Measurements from ENCODE around the gene PKN1. TPM values are rescaled to one million over a fixed set of nuclear protein-coding genes. Genes with fewer than 3 reads are reported as not detected.
"Not testable (repeated sequence)": the region's sequence is repeated elsewhere in the genome, so short reads cannot be mapped to it uniquely, and the experiment has no call there.

PKN1 gene
- total RNA-seq, 1 donor: 127 TPM

DNA sequence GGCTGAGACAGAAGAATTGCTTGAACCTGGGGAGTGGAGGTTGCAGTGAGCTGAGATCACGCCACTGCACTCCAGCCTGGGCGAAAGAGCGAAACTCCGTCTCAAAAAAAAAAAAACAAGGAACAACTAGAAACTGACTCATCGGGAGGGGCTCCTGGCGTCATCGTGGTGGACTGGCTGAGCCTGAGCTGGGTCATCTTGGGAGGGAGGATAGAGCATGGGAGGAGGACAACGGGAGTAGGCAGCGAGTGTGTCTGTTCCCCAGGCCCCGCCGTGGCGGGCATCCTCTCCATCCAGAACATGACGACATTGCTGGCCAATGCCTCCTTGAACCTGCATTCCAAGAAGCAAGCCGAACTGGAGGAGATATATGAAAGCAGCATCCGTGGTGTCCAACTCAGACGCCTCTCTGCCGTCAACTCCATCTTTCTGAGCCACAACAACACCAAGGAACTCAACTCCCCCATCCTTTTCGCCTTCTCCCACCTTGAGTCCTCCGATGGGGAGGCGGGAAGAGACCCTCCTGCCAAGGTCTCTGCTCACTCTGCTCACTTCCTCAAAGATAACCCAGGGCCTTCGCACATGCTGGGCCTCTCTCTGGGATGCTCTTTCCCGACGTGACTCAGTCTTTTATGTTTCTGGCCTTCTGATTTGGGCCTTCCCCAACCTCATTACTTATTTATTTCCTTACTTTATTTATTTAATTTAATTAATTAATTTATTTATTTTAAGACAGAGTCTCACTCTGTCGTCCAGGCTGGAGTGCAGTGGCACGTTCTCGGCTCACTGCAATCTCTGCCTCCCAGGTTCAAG is 30.6 kb upstream of the PKN1 start:
- H3K4me3 ChIP-seq (ENCODE audit: low read depth, low read length): no peak overlapping the region
- peak; percentile 87 for DNase-seq (ENCODE audit: low read depth)
- TF ChIP-seq, protein P1, sequence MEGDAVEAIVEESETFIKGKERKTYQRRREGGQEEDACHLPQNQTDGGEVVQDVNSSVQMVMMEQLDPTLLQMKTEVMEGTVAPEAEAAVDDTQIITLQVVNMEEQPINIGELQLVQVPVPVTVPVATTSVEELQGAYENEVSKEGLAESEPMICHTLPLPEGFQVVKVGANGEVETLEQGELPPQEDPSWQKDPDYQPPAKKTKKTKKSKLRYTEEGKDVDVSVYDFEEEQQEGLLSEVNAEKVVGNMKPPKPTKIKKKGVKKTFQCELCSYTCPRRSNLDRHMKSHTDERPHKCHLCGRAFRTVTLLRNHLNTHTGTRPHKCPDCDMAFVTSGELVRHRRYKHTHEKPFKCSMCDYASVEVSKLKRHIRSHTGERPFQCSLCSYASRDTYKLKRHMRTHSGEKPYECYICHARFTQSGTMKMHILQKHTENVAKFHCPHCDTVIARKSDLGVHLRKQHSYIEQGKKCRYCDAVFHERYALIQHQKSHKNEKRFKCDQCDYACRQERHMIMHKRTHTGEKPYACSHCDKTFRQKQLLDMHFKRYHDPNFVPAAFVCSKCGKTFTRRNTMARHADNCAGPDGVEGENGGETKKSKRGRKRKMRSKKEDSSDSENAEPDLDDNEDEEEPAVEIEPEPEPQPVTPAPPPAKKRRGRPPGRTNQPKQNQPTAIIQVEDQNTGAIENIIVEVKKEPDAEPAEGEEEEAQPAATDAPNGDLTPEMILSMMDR (IDR thresholded peaks at IDR 0.05; ENCODE audit: insufficient read depth, low read depth, low read length): no peak

DNA sequence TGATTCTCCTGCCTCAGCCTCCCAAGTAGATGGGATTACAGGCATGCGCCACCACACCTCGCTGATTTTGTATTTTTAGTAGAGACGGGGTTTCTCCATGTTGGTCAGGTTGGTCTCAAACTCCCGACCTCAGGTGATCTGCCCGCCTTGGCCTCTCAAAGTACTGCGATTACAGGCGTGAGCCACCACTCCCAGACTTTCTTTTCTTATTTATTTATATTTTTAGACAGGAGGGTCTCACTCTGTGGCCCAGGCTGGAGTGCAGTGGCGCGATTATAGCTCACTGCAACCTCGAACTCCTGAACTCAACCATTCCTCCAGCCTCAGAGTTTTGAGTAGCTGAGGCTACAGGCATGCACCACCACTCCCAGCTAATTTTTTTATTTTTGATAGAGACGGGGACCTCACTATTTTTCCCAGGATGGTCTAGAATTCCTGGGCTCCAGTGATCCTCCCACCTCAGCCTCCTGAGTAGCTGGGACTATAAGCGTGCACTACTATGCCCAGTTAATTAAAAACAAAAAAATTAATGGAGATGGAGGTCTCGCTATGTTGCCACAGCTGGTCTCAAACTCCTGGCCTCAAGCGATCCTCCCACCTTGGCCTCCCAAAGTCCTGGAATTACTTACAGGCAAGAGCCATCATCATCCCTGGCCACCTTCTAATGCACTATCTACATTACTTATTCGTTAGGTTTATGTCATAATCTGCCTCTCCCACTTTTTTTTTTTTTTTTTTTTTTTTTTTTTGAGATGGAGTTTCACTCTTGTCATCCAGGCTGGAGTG is 29.8 kb upstream of the PKN1 start:
- H3K4me3 ChIP-seq (ENCODE audit: low read depth, low read length); DNase-seq (ENCODE audit: low read depth): not testable (repeated sequence)

DNA sequence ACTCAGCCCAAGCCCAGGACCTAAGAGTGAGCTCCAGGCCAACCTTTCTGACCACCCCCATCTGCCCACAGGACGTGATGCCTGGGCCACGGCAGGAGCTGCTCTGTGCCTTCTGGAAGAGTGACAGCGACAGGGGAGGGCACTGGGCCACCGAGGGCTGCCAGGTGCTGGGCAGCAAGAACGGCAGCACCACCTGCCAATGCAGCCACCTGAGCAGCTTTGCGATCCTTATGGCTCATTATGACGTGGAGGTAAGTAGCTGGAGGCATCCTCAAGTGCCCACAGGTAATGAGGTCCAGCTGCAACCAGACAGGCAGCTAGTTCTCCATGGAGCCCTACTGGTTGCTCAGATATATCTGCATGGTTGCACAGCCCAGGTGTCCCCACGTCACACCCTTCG is 28.8 kb upstream of the PKN1 start:
- TF ChIP-seq, protein P1 (IDR thresholded peaks at IDR 0.05; ENCODE audit: insufficient read depth, low read depth, low read length): no peak
- DNase-seq (ENCODE audit: low read depth): no peak
- no peak overlapping the region for H3K4me3 ChIP-seq (ENCODE audit: low read depth, low read length)

DNA sequence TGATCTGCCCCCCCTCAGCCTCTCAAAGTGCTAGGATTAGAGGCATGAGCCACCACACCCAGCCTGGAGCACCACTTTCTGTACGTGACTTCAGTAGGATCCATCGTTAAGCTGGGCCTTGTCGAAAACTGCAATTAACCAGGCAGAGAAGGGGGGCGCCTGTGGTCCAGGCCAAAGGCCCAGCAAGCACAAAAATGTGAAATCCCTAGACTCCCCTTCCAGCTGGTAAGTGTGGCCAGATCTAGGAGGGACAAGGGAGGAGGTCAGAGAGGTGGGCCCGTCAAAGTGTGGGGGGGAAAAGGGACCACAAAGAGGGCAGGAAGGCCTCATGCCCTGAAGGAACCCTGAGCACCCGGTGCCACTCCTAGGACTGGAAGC is 27.7 kb upstream of the PKN1 start:
- DNase-seq (ENCODE audit: low read depth): no peak
- no peak overlapping the region for H3K4me3 ChIP-seq (ENCODE audit: low read depth, low read length)
- TF ChIP-seq, protein P1 (IDR thresholded peaks at IDR 0.05; ENCODE audit: insufficient read depth, low read depth, low read length): no peak

DNA sequence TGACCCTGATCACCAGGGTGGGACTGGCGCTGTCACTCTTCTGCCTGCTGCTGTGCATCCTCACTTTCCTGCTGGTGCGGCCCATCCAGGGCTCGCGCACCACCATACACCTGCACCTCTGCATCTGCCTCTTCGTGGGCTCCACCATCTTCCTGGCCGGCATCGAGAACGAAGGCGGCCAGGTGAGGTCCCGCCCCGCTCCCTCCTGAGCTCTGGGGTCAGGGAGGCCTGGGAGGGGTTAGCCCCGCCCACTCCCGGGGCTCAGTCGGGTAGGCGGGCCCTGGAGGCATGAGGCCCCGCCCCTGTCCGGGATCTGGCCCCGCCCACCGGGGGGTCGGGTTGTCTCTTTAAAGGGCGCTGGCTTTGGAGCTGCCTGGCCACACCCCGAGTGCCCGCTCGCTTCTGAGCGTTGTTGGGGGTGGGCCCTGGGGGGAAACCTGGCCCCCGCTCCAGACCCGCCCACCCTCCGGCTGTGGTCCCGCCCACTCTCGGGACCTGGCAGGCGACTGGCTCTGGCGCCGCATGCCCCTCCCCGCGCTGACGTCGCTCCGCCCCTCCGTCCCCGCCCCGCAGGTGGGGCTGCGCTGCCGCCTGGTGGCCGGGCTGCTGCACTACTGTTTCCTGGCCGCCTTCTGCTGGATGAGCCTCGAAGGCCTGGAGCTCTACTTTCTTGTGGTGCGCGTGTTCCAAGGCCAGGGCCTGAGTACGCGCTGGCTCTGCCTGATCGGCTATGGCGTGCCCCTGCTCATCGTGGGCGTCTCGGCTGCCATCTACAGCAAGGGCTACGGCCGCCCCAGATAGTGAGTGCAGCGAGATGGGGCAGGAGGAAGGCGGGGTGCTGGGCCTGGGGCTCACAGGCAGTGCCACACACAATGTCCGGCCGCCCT is 27.1 kb upstream of the PKN1 start:
- DNase-seq (ENCODE audit: low read depth): peak; percentile 87
- TF ChIP-seq, protein P1 (IDR thresholded peaks at IDR 0.05; ENCODE audit: insufficient read depth, low read depth, low read length): peak; percentile 60
- H3K4me3 ChIP-seq (ENCODE audit: low read depth, low read length): no peak overlapping the region

DNA sequence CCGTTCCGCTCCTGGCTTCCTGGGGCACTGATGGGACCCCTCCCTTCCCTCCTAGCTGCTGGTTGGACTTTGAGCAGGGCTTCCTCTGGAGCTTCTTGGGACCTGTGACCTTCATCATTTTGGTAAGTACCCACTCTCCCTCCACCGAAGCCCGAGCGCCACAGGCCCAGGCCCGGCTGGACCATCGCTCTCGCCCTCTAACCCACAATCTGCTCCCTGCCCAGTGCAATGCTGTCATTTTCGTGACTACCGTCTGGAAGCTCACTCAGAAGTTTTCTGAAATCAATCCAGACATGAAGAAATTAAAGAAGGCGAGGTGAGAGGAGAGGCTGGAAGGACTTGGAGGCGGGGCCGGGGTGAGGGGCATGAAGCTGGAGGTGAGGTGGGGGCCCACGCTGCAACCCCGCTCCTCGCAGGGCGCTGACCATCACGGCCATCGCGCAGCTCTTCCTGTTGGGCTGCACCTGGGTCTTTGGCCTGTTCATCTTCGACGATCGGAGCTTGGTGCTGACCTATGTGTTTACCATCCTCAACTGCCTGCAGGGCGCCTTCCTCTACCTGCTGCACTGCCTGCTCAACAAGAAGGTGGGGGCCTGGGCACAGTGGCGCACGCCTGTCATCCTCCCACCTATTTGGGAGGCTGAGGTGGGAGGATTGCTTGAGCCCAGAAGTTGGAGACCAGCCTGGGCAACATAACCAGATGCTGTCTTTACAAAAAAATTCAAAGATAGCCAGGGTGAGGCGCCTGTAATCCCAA is 26.3 kb upstream of the PKN1 start:
- no peak overlapping the region for H3K4me3 ChIP-seq (ENCODE audit: low read depth, low read length)
- no peak for DNase-seq (ENCODE audit: low read depth)
- TF ChIP-seq, protein P1 (IDR thresholded peaks at IDR 0.05; ENCODE audit: insufficient read depth, low read depth, low read length): no peak
